Measurements from ENCODE around the gene ALAD. TPM values are rescaled to one million over a fixed set of nuclear protein-coding genes. Genes with fewer than 3 reads are reported as not detected.

ALAD gene
- total and polyA plus RNA-seq, 2 of the 13 experiments (the other 11 are each of a cell fraction or from before 2014, with no cell fraction given): 21.8 to 30.1 TPM

DNA sequence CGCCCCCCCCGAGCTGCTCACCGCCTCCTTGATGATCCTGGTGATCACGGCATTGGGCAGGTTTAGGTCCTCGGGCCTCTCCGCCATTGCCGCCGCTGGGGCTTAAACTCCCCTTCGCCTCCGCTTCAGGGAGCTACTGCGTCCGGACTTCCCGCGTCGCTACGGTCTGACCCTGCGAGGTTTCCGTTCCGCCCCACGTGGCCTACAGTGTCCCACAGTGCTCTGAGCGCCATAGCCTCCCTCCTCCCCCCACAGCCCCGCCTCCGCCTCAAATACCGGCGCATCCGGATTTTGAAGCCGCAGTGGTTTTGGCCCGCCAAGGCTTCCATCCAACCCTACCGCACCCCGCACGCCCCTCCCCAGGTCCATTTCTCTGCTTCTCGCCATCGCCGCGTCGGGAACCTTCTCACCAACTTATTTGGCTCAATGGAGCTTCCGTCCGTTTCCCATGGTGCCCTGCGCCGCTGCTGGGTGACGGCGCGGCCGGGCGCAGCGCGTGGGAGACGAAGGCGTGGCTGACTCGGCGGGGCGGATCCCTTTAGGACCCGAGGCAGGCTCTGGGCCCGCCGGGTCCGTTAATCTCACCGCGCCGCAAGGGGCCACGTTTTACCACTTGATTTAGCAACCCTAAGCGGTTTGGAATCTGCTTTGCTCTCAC lies 9.3 kb upstream of the ALAD start, which contains the start of the genes C9orf43 and POLE3 (continued):
- TF ChIP-seq, protein P1, sequence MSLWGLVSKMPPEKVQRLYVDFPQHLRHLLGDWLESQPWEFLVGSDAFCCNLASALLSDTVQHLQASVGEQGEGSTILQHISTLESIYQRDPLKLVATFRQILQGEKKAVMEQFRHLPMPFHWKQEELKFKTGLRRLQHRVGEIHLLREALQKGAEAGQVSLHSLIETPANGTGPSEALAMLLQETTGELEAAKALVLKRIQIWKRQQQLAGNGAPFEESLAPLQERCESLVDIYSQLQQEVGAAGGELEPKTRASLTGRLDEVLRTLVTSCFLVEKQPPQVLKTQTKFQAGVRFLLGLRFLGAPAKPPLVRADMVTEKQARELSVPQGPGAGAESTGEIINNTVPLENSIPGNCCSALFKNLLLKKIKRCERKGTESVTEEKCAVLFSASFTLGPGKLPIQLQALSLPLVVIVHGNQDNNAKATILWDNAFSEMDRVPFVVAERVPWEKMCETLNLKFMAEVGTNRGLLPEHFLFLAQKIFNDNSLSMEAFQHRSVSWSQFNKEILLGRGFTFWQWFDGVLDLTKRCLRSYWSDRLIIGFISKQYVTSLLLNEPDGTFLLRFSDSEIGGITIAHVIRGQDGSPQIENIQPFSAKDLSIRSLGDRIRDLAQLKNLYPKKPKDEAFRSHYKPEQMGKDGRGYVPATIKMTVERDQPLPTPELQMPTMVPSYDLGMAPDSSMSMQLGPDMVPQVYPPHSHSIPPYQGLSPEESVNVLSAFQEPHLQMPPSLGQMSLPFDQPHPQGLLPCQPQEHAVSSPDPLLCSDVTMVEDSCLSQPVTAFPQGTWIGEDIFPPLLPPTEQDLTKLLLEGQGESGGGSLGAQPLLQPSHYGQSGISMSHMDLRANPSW (CRISPR knock-in tag; IDR thresholded peaks at IDR 0.05; ENCODE audit: borderline replicate concordance): no peak; the same call in 1 of the 2 replicates
- TF ChIP-seq MIER3 (CRISPR knock-in tag; IDR thresholded peaks at IDR 0.05; ENCODE audit: borderline replicate concordance): peak; percentile 79; the same call in 1 of the 2 replicates
- TF ChIP-seq, protein P2, sequence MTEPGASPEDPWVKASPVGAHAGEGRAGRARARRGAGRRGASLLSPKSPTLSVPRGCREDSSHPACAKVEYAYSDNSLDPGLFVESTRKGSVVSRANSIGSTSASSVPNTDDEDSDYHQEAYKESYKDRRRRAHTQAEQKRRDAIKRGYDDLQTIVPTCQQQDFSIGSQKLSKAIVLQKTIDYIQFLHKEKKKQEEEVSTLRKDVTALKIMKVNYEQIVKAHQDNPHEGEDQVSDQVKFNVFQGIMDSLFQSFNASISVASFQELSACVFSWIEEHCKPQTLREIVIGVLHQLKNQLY (CRISPR knock-in tag; IDR thresholded peaks at IDR 0.05): peak; percentile 56
- peak; percentile 87 for TF ChIP-seq TBX2 (CRISPR knock-in tag; IDR thresholded peaks at IDR 0.05; ENCODE audit: borderline replicate concordance)
- TF ChIP-seq U2AF1 (optimal IDR thresholded peaks at IDR 0.05; ENCODE audit: low read depth, low read length): no peak
- no peak for TF ChIP-seq HNRNPL (IDR thresholded peaks at IDR 0.05; ENCODE audit: low read depth, low read length)
- TF ChIP-seq ZNF430 (CRISPR knock-in tag; IDR thresholded peaks at IDR 0.05): 0 out of 2 replicates have a peak, but pooled peaks have one; percentile 35
- TF ChIP-seq, protein P3, sequence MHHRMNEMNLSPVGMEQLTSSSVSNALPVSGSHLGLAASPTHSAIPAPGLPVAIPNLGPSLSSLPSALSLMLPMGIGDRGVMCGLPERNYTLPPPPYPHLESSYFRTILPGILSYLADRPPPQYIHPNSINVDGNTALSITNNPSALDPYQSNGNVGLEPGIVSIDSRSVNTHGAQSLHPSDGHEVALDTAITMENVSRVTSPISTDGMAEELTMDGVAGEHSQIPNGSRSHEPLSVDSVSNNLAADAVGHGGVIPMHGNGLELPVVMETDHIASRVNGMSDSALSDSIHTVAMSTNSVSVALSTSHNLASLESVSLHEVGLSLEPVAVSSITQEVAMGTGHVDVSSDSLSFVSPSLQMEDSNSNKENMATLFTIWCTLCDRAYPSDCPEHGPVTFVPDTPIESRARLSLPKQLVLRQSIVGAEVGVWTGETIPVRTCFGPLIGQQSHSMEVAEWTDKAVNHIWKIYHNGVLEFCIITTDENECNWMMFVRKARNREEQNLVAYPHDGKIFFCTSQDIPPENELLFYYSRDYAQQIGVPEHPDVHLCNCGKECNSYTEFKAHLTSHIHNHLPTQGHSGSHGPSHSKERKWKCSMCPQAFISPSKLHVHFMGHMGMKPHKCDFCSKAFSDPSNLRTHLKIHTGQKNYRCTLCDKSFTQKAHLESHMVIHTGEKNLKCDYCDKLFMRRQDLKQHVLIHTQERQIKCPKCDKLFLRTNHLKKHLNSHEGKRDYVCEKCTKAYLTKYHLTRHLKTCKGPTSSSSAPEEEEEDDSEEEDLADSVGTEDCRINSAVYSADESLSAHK (CRISPR knock-in tag; IDR thresholded peaks at IDR 0.05; ENCODE audit: borderline replicate concordance): 0 out of 2 replicates have a peak, but pooled peaks have one; percentile 46
- TF ChIP-seq, protein P4, sequence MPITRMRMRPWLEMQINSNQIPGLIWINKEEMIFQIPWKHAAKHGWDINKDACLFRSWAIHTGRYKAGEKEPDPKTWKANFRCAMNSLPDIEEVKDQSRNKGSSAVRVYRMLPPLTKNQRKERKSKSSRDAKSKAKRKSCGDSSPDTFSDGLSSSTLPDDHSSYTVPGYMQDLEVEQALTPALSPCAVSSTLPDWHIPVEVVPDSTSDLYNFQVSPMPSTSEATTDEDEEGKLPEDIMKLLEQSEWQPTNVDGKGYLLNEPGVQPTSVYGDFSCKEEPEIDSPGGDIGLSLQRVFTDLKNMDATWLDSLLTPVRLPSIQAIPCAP (CRISPR knock-in tag; IDR thresholded peaks at IDR 0.05; ENCODE audit: low read depth): peak; percentile 70; the same call in 1 of the 2 replicates
- peak; percentile 85; the same call in 1 of the 2 replicates for TF ChIP-seq ZNF816 (CRISPR knock-in tag; IDR thresholded peaks at IDR 0.05; ENCODE audit: borderline replicate concordance)
- TF ChIP-seq SUZ12 (IDR thresholded peaks at IDR 0.05; ENCODE audit: low read depth, low read length): peak; percentile 51
- 0 out of 2 replicates have a peak, but pooled peaks have one; percentile 65 for TF ChIP-seq HOXA9 (CRISPR knock-in tag; IDR thresholded peaks at IDR 0.05; ENCODE audit: borderline replicate concordance)
- TF ChIP-seq PITX1 (CRISPR knock-in tag; IDR thresholded peaks at IDR 0.05): peak; percentile 90
- TF ChIP-seq PPARG (CRISPR knock-in tag; conservative IDR thresholded peaks at IDR 0.05): no peak
- peak; percentile 78; the same call in 1 of the 2 replicates for TF ChIP-seq NCOA1 (CRISPR knock-in tag; IDR thresholded peaks at IDR 0.05)
- TF ChIP-seq SP4 (CRISPR knock-in tag; IDR thresholded peaks at IDR 0.05): peak; percentile 84
- no peak for TF ChIP-seq MTA3 (CRISPR knock-in tag; IDR thresholded peaks at IDR 0.05)
- TF ChIP-seq, protein P5, sequence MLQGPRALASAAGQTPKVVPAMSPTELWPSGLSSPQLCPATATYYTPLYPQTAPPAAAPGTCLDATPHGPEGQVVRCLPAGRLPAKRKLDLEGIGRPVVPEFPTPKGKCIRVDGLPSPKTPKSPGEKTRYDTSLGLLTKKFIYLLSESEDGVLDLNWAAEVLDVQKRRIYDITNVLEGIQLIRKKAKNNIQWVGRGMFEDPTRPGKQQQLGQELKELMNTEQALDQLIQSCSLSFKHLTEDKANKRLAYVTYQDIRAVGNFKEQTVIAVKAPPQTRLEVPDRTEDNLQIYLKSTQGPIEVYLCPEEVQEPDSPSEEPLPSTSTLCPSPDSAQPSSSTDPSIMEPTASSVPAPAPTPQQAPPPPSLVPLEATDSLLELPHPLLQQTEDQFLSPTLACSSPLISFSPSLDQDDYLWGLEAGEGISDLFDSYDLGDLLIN (CRISPR knock-in tag; IDR thresholded peaks at IDR 0.05; ENCODE audit: borderline replicate concordance): peak; percentile 65; the same call in 1 of the 2 replicates
- TF ChIP-seq ZNF678 (CRISPR knock-in tag; IDR thresholded peaks at IDR 0.05): peak; percentile 49; the same call in 1 of the 2 replicates
- TF ChIP-seq, protein P6, sequence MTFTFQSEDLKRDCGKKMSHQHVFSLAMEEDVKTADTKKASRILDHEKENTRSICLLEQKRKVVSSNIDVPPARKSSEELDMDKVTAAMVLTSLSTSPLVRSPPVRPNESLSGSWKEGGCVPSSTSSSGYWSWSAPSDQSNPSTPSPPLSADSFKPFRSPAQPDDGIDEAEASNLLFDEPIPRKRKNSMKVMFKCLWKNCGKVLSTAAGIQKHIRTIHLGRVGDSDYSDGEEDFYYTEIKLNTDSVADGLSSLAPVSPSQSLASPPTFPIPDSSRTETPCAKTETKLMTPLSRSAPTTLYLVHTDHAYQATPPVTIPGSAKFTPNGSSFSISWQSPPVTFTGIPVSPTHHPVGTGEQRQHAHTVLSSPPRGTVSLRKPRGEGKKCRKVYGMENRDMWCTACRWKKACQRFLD (CRISPR knock-in tag; IDR thresholded peaks at IDR 0.05; ENCODE audit: borderline replicate concordance): peak; percentile 78; the same call in 1 of the 2 replicates

Data from HepG2 (cell line).